Measurements from ENCODE around the gene MAS1. TPM values are rescaled to one million over a fixed set of nuclear protein-coding genes. Genes with fewer than 3 reads are reported as not detected.

MAS1 gene
- total and polyA plus RNA-seq, 9 of the 15 experiments (the other 6 are each of a cell fraction or from before 2014, with no cell fraction given): not detected

- TF ChIP-seq E2F1 (CRISPR knock-in tag; IDR thresholded peaks at IDR 0.05) (no peak), BACH1 (tag; IDR thresholded peaks at IDR 0.05) (no peak), LCOR (CRISPR knock-in tag; IDR thresholded peaks at IDR 0.05) (no peak), POLR3G (IDR thresholded peaks at IDR 0.05; ENCODE audit: extremely low read depth, insufficient read length, insufficient replicate concordance) (no peak)
Measured at GRCh38 chr6:159871241-159871640, 19.5 kb upstream of the MAS1 start (continued).

- Histone ChIP-seq H3K27me3 (ENCODE audit: control insufficient read depth in 2 of 2, insufficient read depth in 2 of 2, low read length in 2 of 2) (peaks cover 32 to 51% of the 10 kb centered on the region in 2 experiments), H3K9me3 (replicated peaks; ENCODE audit: control insufficient read depth, insufficient read depth, low read depth, low read length) (no peaks in the 10 kb centered on the region), H3K79me2 (ENCODE audit: control insufficient read depth, insufficient read depth, low read length) (no peaks in the 10 kb centered on the region), H3K27ac (ENCODE audit: extremely low read depth, low read depth, low read length) (no peak overlapping the region), H3K9me1 (ENCODE audit: control insufficient read depth, insufficient read depth, low read length) (no peaks in the 10 kb centered on the region), H3K4me3 (no peak overlapping the region), H3K4me2 (ENCODE audit: insufficient read depth, low read length) (no peak overlapping the region), H4K20me1 (replicated peaks; ENCODE audit: control insufficient read depth, insufficient read depth, low read length) (no peaks in the 10 kb centered on the region), H3K9ac (ENCODE audit: insufficient read depth in 1 of 2, low read depth in 2 of 2, low read length in 2 of 2) (no peak overlapping the region), H2AFZ (ENCODE audit: low read depth, low read length) (no peak overlapping the region), H3K36me3 (ENCODE audit: control insufficient read depth, insufficient read depth, low read length) (no peaks in the 10 kb centered on the region), H3K4me1 (replicated peaks in 1 of 2; ENCODE audit: control insufficient read depth in 2 of 2, insufficient read depth in 2 of 2, low read length in 2 of 2) (peaks cover 0 to under 1% of the 10 kb centered on the region in 2 experiments; a peak in 1 of 5 replicates)
- intact Hi-C loops (cut with micrococcal nuclease): no loop called here
- in situ Hi-C loops (cut with MboI): no loop called here
- BruUV-seq (replicated peaks): no TSS peak
- ATAC-seq (no peak), DNase-seq (ENCODE audit: extremely low read depth in 1 of 4, low spot score in 3 of 4) (no peak), FAIRE-seq (no peak)
- ChIA-PET POLR2A (no interaction called here), CTCF (ENCODE audit: low intra/inter-chr PET ratio) (no interaction called here)
- TF ChIP-seq RAD21 (CRISPR knock-in tag; conservative IDR thresholded peaks at IDR 0.05 in 1 of 2, IDR thresholded peaks at IDR 0.05 in 1 of 2): no peak
- no peak for TF ChIP-seq GTF2A2 (tag; IDR thresholded peaks at IDR 0.05)
- no peak for TF ChIP-seq MTA2 (IDR thresholded peaks at IDR 0.05; ENCODE audit: low read depth)
- no peak for TF ChIP-seq JUND (IDR thresholded peaks at IDR 0.05; ENCODE audit: borderline replicate concordance, low read depth, low read length)
- TF ChIP-seq JUND (tag; IDR thresholded peaks at IDR 0.05; ENCODE audit: borderline replicate concordance, low read depth, low read length): no peak
- no peak for TF ChIP-seq MEF2A (IDR thresholded peaks at IDR 0.05; ENCODE audit: control insufficient read depth, low read depth, low read length)
- TF ChIP-seq ZNF740 (CRISPR knock-in tag; IDR thresholded peaks at IDR 0.05): no peak
- TF ChIP-seq ZNF740 (tag; IDR thresholded peaks at IDR 0.05): no peak
- TF ChIP-seq MAZ (CRISPR knock-in tag; conservative IDR thresholded peaks at IDR 0.05 in 1 of 2, IDR thresholded peaks at IDR 0.05 in 1 of 2): no peak
- 0% methylated on average over 5 of the region's 5 CpGs for WGBS (ENCODE audit: insufficient coverage, low coverage, missing lambda C conversion rate)
Measured at GRCh38 chr6:159871906-159872305, 18.9 kb upstream of the MAS1 start.

All from K562 (cell line).